ENCODE results near the gene PRKD1.

PRKD1 gene

DNA sequence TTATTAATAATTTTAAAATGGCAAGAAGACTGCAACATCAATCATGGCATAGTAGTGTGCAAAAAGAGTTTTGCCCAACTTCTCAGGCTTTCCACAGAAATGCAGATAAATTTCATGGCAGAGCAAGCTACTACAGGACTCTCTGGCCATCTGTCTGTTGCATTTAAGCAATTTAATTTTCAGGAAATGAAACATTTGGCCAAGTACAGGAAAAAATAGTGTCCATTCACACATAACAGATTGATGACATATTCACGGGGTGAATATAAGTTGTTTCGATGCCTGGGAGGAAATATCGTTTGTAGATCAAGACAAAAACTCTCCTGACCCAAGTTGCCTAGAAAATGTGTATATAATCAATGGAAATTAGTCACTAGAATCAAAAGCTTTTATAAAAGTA lies 324.0 kb downstream of the PRKD1 start:
- no peak for DNase-seq (ENCODE audit: low read depth)

DNA sequence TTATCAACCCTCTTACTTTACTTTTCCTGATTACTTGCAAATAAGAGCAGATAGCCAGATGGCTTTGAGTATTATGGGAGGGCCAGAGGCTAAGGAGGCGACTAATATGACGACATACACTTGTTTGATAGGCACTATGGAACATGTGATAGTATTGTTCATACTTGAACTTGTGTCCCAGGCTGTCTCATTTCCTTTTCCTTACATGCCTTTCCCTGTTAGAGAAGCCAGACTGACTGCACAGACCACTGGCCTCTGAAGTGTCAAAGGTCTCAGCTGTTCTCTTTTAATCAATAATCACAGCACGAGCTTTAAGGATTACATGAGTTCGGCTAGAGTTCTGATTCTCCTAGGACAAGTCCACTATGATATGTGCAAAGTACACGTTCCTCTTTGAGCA lies 326.0 kb downstream of the PRKD1 start:
- no peak for DNase-seq (ENCODE audit: low read depth)

- no peak for DNase-seq (ENCODE audit: low read depth)
Observed at GRCh38 chr14:29587761-29588470, 339.7 kb downstream of the PRKD1 start.

GRCh38 chr14:29587046-29587445 lies 340.6 kb downstream of the PRKD1 start:
- DNase-seq (ENCODE audit: low read depth): no peak

DNA sequence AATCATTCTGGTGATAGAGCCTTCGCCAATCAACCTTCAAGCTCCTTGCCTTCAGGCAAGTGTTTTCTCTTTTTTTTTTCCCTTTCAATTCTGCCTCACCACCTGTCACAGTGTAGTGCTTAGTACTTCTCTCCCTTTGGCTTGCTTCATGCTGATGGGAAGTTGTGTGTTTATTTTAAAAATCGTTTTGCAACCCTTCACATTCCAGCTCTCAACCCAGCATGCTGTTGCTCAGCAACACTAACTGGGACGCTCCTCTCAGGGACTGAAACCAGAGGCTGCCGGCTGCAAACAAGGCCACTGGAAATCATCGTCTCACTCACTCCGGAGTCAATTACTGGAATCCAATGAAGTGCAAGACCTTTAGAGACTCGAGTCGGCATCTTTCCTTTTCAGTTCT lies 342.7 kb downstream of the PRKD1 start:
- DNase-seq (ENCODE audit: low read depth): no peak

DNA sequence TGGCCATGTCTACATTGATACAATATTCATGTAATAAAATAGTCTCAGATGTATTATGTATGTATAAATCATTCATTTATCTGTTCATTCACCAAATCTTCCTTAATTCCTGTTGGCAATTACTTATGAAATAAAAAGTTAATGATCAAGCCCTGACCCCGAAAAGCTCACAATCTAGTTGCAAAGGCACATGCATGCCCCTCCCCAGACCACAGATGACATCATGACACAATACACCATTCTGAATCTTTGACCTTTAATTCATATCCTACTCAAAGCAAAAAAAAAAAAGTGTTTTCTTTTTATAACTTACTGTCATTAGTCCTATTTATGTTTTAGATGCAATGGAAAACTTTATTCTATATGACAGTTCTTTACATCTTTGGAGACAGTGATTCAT lies 346.9 kb downstream of the PRKD1 start:
- DNase-seq (ENCODE audit: low read depth): no peak

GRCh38 chr14:29579838-29580237 lies 347.8 kb downstream of the PRKD1 start:
- DNase-seq (ENCODE audit: low read depth): no peak

DNA sequence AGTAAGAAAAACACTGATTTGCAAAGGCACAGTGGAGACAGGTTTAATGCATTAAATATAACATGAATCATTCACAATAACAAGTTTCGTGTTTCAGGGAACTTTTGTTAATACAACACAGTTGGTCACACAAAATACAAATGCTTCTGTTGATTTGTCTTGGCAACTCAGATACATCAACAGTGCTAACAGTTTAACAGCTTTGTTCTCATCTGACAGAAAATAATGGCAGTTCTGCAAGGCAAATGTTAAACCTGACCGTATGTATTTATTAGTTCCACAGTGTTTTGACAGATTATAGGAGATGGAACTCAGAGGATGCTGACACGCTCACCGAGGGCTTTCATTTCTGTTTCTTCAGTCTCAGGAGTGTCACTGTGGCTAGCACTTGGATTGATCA lies 350.7 kb downstream of the PRKD1 start:
- DNase-seq (ENCODE audit: low read depth): no peak

- DNase-seq (ENCODE audit: low read depth): no peak
Observed at GRCh38 chr14:29569194-29569593, 358.5 kb downstream of the PRKD1 start.

GRCh38 chr14:29566194-29566593 lies 361.5 kb downstream of the PRKD1 start:
- DNase-seq (ENCODE audit: low read depth): no peak

- DNase-seq (ENCODE audit: low read depth): no peak
Observed at GRCh38 chr14:29558516-29558915, 369.1 kb downstream of the PRKD1 start.

DNA sequence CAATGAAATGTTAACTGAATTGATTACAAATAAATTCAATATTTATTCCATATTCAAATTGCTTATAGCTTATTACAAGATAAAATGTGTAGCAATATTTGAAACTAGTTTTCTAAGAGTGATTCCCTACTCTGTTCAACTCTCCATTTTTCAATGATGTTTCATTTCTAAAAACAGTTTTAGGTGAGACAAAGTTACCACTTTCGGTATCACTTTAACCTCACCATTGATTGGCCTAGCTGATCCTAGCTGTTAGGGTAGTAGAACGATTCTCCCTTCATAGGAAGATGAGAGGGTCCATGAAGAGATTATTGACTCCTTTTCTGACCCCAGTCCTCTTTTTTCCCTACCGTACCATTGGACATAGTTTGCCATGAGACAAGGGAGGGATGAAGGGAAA lies 373.3 kb downstream of the PRKD1 start:
- no peak for DNase-seq (ENCODE audit: low read depth)

- DNase-seq (ENCODE audit: low read depth): no peak
Observed at GRCh38 chr14:29553427-29553826, 374.2 kb downstream of the PRKD1 start.

- no peak for DNase-seq (ENCODE audit: low read depth)
Observed at GRCh38 chr14:29548948-29549370, 378.7 kb downstream of the PRKD1 start.

DNA sequence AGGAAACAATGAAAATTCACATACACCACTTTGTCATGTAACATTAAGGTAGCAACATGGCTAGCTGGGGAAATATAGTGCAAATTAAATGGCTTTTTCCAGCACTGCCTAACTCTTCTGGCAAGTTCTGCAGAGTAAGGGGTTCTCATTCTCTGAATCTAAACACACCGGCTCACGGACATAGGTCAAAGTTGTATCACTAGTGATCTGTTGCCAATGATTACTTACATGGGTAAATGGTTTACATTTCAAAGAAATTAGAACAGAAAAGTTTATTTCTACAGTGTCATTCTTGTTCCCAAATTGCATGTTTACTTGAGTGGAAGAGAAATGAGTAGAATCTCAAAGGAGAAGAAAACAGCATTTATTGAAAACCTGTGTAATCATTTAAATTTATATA lies 381.9 kb downstream of the PRKD1 start:
- DNase-seq (ENCODE audit: low read depth): no peak

- DNase-seq (ENCODE audit: low read depth): no peak
Observed at GRCh38 chr14:29536886-29537511, 390.6 kb downstream of the PRKD1 start.

- DNase-seq (ENCODE audit: low read depth): no peak
Observed at GRCh38 chr14:29529418-29529817, 398.2 kb downstream of the PRKD1 start.

DNA sequence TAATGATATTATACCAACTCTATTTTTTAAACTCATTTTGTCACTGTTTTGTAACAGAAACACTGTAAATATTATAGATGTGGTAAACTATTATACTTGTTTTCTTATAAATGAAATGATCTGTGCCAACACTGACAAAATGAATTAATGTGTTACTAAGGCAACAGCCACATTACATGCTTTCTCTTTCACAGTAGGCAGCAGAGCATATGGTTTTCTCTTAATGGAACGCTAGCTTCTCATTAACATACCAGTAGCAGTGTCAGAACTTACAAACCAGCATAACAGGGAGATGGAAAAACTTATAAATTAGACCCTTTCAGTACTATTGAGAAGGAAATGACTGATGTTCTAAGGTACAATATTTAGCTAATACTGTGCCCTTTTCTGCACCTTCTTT lies 398.8 kb downstream of the PRKD1 start:
- DNase-seq (ENCODE audit: low read depth): no peak

DNA sequence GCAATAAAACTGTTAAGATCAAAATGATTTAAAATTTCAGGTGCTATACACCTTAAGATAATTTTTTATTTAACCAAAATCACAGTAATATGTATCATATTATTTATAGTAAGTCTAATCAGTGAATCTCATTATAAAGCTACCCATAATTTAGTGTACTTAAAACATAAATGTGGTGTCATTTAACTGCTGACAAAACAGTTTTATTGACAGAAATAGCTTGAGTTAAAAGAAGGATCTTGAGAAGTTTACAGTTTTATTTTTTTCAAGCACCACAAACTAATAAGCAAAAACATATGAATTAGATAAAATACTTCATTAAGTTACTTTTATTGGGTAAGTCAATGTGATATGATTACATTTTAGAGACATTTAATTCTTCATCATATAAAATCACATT lies 400.4 kb downstream of the PRKD1 start:
- DNase-seq (ENCODE audit: low read depth): no peak

Data from stimulated activated CD8-positive, alpha-beta memory T cell treated with anti-CD3 and anti-CD28 coated beads, Interleukin-12 subunit alpha, Interleukin-12 subunit beta, amount 100 ng/mL, for 4 hours (primary cell).